HEK293 (cell line): ENCODE measurements around the gene FLVCR1.
"Not testable (repeated sequence)": the region's sequence is repeated elsewhere in the genome, so short reads cannot be mapped to it uniquely, and the experiment has no call there.

ENCODE experiments used
- CTCF ChIA-PET: fragments of 350-600 bp; formaldehyde crosslinking; extraction: SDS; loops from one replicate; lab custom pipeline; 2021; ENCODE audit warnings: antibody characterized with exemption; lab: Yijun Ruan, JAX
- POLR2A ChIA-PET: fragments of 300-600 bp; formaldehyde crosslinking; extraction: SDS; loops from one replicate; lab custom pipeline; 2020; ENCODE audit warnings: antibody characterized with exemption, inconsistent platforms; lab: Yijun Ruan, JAX
- H3K27ac ChIP-seq: fragments of 200-500 bp; sonication (Bioruptor generic); 2 replicates; pipeline ENCODE4 v1.5.1; 2014; ENCODE audit warnings: low read depth, low read length, control low read depth, inconsistent platforms; ENCODE audit errors: extremely low read depth
- H3K36me3 ChIP-seq, 2 experiments: fragments of 200-500 bp in 1 of 2; sonication (Bioruptor generic) in 1 of 2; 1 replicate in 1 of 2; 2 replicates in 1 of 2; pipeline ENCODE4 v1.5.1; 2014 to 2017; ENCODE audit warnings: inconsistent platforms in 2 of 2, low read length in 2 of 2; ENCODE audit not compliant: control insufficient read depth in 2 of 2, insufficient read depth in 1 of 2
- H3K4me1 ChIP-seq: fragments of 200-500 bp; sonication (Bioruptor generic); 2 replicates; pipeline ENCODE4 v1.5.1; 2014; ENCODE audit warnings: mild to moderate bottlenecking, low read length, inconsistent platforms; ENCODE audit not compliant: control insufficient read depth, insufficient read depth
- H3K4me3 ChIP-seq: 2 replicates; pipeline ENCODE4 v1.5.1; 2011; ENCODE audit warnings: low read depth, mild to moderate bottlenecking, control low read depth, low read length, moderate library complexity
- H3K9me3 ChIP-seq: fragments of 200-500 bp; sonication (Bioruptor generic); 2 replicates; pipeline ENCODE4 v1.5.1; 2014; ENCODE audit warnings: low read depth, low read length, inconsistent platforms; ENCODE audit not compliant: control insufficient read depth, insufficient read depth
- HOXC10 ChIP-seq: sonication (generic); formaldehyde crosslinking; IDR thresholded peaks from 2 replicates; pipeline ENCODE4 v1.8.1; 2023; ENCODE audit warnings: mild to moderate bottlenecking, missing genetic modification reagents
- REPIN1 ChIP-seq: fragments of 450-650 bp; formaldehyde crosslinking; IDR thresholded peaks from 2 replicates; pipeline ENCODE4 v1.5.1; 2017; ENCODE audit warnings: missing biosample characterization, missing genetic modification characterization, low read depth
- SCRT1 ChIP-seq: fragments of 450-650 bp; formaldehyde crosslinking; IDR thresholded peaks from 2 replicates; pipeline ENCODE4 v1.5.1; 2016; ENCODE audit warnings: missing biosample characterization, missing genetic modification characterization, borderline replicate concordance
- SETDB1 ChIP-seq: IDR thresholded peaks from one replicate; pipeline ENCODE4 v1.6.1; 2017; ENCODE audit warnings: mild to moderate bottlenecking, low read length, moderate library complexity, mixed read lengths; ENCODE audit not compliant: insufficient read length
- SP2 ChIP-seq: fragments of 450-650 bp; formaldehyde crosslinking; IDR thresholded peaks from 2 replicates; pipeline ENCODE4 v1.5.1; 2016; ENCODE audit warnings: missing biosample characterization, missing genetic modification characterization
- TRIM28 ChIP-seq: IDR thresholded peaks from 2 replicates; pipeline ENCODE4 v1.6.1; 2011; ENCODE audit warnings: low read length, control low read depth, borderline replicate concordance
- ZFP41 ChIP-seq: fragments of 450-650 bp; formaldehyde crosslinking; IDR thresholded peaks from 2 replicates; pipeline ENCODE4 v1.5.1; 2016; ENCODE audit warnings: missing biosample characterization, missing genetic modification characterization, borderline replicate concordance
- ZIC2 ChIP-seq: fragments of 450-650 bp; formaldehyde crosslinking; IDR thresholded peaks from 2 replicates; pipeline ENCODE4 v1.5.1; 2016; ENCODE audit warnings: missing biosample characterization, missing genetic modification characterization
- ZNF16 ChIP-seq: fragments of 450-650 bp; formaldehyde crosslinking; IDR thresholded peaks from 2 replicates; pipeline ENCODE4 v1.5.1; 2016; ENCODE audit warnings: low read depth, missing biosample characterization, missing genetic modification characterization
- ZNF184 ChIP-seq: fragments of 450-650 bp; IDR thresholded peaks from 2 replicates; pipeline ENCODE4 v1.5.1; 2018; ENCODE audit warnings: missing biosample characterization, mild to moderate bottlenecking, missing genetic modification characterization
- ZNF335 ChIP-seq: fragments of 450-650 bp; formaldehyde crosslinking; conservative IDR thresholded peaks from 2 replicates; pipeline ENCODE4 v1.5.1; 2016; ENCODE audit warnings: missing biosample characterization, missing genetic modification characterization
- ZNF623 ChIP-seq: fragments of 450-650 bp; formaldehyde crosslinking; IDR thresholded peaks from 2 replicates; pipeline ENCODE4 v1.5.1; 2016; ENCODE audit warnings: missing biosample characterization, missing genetic modification characterization
- TF ChIP-seq, protein P1 (sequence below): fragments of 450-650 bp; formaldehyde crosslinking; IDR thresholded peaks from 2 replicates; pipeline ENCODE4 v1.5.1; 2016; ENCODE audit warnings: missing biosample characterization, missing genetic modification characterization
- TF ChIP-seq, protein P2 (sequence below): fragments of 450-650 bp; formaldehyde crosslinking; IDR thresholded peaks from 2 replicates; pipeline ENCODE4 v1.5.1; 2016; ENCODE audit warnings: missing biosample characterization, missing genetic modification characterization
- TF ChIP-seq, protein P3 (sequence below): fragments of 450-650 bp; formaldehyde crosslinking; IDR thresholded peaks from 2 replicates; pipeline ENCODE4 v1.5.1; 2017; ENCODE audit warnings: missing biosample characterization, mild to moderate bottlenecking, missing genetic modification characterization, moderate library complexity
- TF ChIP-seq, protein P4 (sequence below): fragments of 450-650 bp; formaldehyde crosslinking; IDR thresholded peaks from 2 replicates; pipeline ENCODE4 v1.5.1; 2016; ENCODE audit warnings: missing biosample characterization, missing genetic modification characterization
- TF ChIP-seq, protein P5 (sequence below): fragments of 450-650 bp; formaldehyde crosslinking; IDR thresholded peaks from 2 replicates; pipeline ENCODE4 v1.5.1; 2016; ENCODE audit warnings: missing biosample characterization, missing genetic modification characterization, borderline replicate concordance
- TF ChIP-seq, protein P6 (sequence below): fragments of 450-650 bp; formaldehyde crosslinking; IDR thresholded peaks from 2 replicates; pipeline ENCODE4 v1.5.1; 2016; ENCODE audit warnings: missing biosample characterization, missing genetic modification characterization

The FLVCR1 gene

DNA sequence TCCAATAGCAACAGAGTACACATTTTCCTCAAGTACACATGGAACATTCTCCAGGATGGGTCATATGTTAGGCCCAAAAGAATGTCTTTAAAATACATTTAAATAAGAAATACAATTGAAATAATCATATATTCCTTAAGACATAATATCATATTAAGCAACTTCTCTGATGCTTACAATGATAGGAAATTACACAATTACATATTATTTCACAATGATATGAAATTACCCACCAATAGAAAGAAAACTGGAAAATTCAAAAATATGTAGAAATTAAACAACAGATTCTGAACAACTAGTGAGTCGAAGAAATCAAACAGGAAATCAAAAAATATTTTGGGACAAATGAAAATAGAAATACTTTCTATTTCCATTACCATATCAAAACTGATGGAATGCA lies 45.6 kb downstream of the FLVCR1 start:
- H3K9me3 ChIP-seq = no peaks in the 10 kb centered on the region

DNA sequence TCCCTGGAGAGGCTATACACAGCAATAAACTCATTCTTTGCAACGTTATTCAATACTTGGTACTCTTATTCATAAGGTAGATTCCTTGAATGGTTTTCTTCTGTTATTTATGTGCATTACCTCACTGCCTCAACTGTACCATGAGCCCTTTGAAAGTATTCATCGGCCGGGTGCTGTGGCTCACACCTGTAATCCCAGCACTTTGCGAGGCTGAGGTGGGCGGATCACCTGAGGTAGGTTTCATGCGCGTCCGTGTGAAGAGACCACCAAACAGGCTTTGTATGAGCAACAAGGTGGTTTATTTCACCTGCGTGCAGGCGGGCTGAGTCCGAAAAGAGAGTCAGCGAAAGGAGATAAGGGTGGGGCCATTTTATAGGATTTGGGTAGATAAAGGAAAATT lies 50.0 kb downstream of the FLVCR1 start:
- H3K4me1 ChIP-seq, H3K4me3 ChIP-seq, H3K9me3 ChIP-seq, H3K36me3 ChIP-seq, POLR2A ChIA-PET, H3K27ac ChIP-seq: not testable (repeated sequence)
- CTCF ChIA-PET = interaction anchor here (1.2 kb wide), 1 partner anchor 60 kb away, joined by 4 read pairs; no protein-coding TSS in a partner anchor

More for the DNA sequence above, 45.6 kb downstream of the FLVCR1 start:
- Histone ChIP-seq H3K36me3 (peaks cover 6 to 15% of the 10 kb centered on the region in 2 experiments; a peak in 2 of 3 replicates), H3K27ac (no peak overlapping the region), H3K4me1 (no peaks in the 10 kb centered on the region), H3K4me3 (no peak overlapping the region)
- POLR2A ChIA-PET = no interaction called here
- TF ChIP-seq ZFP41 (tag by site-specific recombination) (no peak), SP2 (no peak), ZNF184 (tag by site-specific recombination) (no peak), ZNF16 (no peak), ZNF623 (tag by site-specific recombination) (no peak), REPIN1 (tag by site-specific recombination) (no peak), SCRT1 (tag by site-specific recombination) (no peak)
- TF ChIP-seq, protein P1, sequence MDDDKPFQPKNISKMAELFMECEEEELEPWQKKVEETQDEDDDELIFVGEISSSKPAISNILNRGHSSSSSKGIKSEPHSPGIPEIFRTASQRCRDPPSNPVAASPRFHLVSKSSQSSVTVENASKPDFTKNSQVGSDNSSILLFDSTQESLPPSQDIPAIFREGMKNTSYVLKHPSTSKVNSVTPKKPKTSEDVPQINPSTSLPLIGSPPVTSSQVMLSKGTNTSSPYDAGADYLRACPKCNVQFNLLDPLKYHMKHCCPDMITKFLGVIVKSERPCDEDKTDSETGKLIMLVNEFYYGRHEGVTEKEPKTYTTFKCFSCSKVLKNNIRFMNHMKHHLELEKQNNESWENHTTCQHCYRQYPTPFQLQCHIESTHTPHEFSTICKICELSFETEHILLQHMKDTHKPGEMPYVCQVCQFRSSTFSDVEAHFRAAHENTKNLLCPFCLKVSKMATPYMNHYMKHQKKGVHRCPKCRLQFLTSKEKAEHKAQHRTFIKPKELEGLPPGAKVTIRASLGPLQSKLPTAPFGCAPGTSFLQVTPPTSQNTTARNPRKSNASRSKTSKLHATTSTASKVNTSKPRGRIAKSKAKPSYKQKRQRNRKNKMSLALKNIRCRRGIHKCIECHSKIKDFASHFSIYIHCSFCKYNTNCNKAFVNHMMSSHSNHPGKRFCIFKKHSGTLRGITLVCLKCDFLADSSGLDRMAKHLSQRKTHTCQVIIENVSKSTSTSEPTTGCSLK = no peak
- TF ChIP-seq, protein P2, sequence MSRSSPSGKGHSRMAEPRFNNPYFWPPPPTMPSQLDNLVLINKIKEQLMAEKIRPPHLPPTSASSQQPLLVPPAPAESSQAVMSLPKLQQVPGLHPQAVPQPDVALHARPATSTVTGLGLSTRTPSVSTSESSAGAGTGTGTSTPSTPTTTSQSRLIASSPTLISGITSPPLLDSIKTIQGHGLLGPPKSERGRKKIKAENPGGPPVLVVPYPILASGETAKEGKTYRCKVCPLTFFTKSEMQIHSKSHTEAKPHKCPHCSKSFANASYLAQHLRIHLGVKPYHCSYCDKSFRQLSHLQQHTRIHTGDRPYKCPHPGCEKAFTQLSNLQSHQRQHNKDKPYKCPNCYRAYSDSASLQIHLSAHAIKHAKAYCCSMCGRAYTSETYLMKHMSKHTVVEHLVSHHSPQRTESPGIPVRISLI (tag by site-specific recombination) = no peak
- TF ChIP-seq, protein P3, sequence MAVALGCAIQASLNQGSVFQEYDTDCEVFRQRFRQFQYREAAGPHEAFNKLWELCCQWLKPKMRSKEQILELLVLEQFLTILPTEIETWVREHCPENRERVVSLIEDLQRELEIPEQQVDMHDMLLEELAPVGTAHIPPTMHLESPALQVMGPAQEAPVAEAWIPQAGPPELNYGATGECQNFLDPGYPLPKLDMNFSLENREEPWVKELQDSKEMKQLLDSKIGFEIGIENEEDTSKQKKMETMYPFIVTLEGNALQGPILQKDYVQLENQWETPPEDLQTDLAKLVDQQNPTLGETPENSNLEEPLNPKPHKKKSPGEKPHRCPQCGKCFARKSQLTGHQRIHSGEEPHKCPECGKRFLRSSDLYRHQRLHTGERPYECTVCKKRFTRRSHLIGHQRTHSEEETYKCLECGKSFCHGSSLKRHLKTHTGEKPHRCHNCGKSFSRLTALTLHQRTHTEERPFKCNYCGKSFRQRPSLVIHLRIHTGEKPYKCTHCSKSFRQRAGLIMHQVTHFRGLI (tag by site-specific recombination) = no peak
- CTCF ChIA-PET = no interaction called here

DNA sequence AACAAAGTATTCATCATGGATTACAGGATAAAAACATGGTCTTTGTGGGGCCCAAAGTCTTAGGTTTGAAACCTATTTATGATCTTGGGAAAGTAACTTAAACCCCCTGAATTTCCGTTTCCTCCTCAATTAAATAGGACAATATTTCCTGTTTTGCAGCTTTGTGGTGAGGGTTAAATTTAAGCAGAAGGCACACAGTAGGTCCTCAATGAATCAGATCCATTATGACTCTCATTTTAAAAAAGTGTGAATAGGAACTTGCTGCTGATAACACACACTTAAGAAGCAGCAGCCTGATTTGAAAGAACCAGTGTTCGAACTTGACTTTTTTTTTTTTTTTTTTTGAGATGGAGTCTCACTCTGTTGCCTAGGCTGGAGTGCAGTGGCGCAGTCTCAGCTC lies 50.9 kb downstream of the FLVCR1 start:
- no peaks in the 10 kb centered on the region for H3K9me3 ChIP-seq
- H3K4me3 ChIP-seq = no peak overlapping the region
- ChIA-PET POLR2A (no interaction called here), CTCF (interaction anchor here (1.2 kb wide), 1 partner anchor 59 kb away, joined by 4 read pairs; no protein-coding TSS in a partner anchor)
- H3K36me3 ChIP-seq = no peaks in the 10 kb centered on the region
- H3K4me1 ChIP-seq = no peaks in the 10 kb centered on the region
- H3K27ac ChIP-seq = no peak overlapping the region
- TF ChIP-seq ZIC2 (tag by site-specific recombination) = no peak
- no peak for TF ChIP-seq SETDB1
- TF ChIP-seq ZNF335 (tag by site-specific recombination) = no peak
- no peak for TF ChIP-seq TRIM28
- TF ChIP-seq, protein P4, sequence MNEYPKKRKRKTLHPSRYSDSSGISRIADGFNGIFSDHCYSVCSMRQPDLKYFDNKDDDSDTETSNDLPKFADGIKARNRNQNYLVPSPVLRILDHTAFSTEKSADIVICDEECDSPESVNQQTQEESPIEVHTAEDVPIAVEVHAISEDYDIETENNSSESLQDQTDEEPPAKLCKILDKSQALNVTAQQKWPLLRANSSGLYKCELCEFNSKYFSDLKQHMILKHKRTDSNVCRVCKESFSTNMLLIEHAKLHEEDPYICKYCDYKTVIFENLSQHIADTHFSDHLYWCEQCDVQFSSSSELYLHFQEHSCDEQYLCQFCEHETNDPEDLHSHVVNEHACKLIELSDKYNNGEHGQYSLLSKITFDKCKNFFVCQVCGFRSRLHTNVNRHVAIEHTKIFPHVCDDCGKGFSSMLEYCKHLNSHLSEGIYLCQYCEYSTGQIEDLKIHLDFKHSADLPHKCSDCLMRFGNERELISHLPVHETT (tag by site-specific recombination) = no peak
- TF ChIP-seq HOXC10 (CRISPR knock-in tag) = no peak
- TF ChIP-seq, protein P5, sequence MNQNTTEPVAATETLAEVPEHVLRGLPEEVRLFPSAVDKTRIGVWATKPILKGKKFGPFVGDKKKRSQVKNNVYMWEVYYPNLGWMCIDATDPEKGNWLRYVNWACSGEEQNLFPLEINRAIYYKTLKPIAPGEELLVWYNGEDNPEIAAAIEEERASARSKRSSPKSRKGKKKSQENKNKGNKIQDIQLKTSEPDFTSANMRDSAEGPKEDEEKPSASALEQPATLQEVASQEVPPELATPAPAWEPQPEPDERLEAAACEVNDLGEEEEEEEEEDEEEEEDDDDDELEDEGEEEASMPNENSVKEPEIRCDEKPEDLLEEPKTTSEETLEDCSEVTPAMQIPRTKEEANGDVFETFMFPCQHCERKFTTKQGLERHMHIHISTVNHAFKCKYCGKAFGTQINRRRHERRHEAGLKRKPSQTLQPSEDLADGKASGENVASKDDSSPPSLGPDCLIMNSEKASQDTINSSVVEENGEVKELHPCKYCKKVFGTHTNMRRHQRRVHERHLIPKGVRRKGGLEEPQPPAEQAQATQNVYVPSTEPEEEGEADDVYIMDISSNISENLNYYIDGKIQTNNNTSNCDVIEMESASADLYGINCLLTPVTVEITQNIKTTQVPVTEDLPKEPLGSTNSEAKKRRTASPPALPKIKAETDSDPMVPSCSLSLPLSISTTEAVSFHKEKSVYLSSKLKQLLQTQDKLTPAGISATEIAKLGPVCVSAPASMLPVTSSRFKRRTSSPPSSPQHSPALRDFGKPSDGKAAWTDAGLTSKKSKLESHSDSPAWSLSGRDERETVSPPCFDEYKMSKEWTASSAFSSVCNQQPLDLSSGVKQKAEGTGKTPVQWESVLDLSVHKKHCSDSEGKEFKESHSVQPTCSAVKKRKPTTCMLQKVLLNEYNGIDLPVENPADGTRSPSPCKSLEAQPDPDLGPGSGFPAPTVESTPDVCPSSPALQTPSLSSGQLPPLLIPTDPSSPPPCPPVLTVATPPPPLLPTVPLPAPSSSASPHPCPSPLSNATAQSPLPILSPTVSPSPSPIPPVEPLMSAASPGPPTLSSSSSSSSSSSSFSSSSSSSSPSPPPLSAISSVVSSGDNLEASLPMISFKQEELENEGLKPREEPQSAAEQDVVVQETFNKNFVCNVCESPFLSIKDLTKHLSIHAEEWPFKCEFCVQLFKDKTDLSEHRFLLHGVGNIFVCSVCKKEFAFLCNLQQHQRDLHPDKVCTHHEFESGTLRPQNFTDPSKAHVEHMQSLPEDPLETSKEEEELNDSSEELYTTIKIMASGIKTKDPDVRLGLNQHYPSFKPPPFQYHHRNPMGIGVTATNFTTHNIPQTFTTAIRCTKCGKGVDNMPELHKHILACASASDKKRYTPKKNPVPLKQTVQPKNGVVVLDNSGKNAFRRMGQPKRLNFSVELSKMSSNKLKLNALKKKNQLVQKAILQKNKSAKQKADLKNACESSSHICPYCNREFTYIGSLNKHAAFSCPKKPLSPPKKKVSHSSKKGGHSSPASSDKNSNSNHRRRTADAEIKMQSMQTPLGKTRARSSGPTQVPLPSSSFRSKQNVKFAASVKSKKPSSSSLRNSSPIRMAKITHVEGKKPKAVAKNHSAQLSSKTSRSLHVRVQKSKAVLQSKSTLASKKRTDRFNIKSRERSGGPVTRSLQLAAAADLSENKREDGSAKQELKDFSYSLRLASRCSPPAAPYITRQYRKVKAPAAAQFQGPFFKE (tag by site-specific recombination) = no peak
- TF ChIP-seq, protein P6, sequence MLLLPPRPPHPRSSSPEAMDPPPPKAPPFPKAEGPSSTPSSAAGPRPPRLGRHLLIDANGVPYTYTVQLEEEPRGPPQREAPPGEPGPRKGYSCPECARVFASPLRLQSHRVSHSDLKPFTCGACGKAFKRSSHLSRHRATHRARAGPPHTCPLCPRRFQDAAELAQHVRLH (tag by site-specific recombination) = no peak
